Activated naive CD8-positive, alpha-beta T cell treated with anti-CD3 and anti-CD28 coated beads, Interleukin-2, amount 10 ng/mL, durations not matched to agents 7 days and 5 days (primary cell): Measurements from ENCODE around the gene SLC25A4. TPM values are rescaled to one million over a fixed set of nuclear protein-coding genes. Genes with fewer than 3 reads are reported as not detected.
"Not testable (repeated sequence)": the region's sequence is repeated elsewhere in the genome, so short reads cannot be mapped to it uniquely, and the experiment has no call there.

ENCODE experiments used
- ATAC-seq: fragments of 150-1000 bp; cut with Tn5 transposase; one replicate; pipeline ENCODE4 v1.10.0; 2021; ENCODE audit warnings: low read depth, moderate library complexity
- POLR2A ChIA-PET: fragments of 350-600 bp; sonication (Branson Sonifier 250); formaldehyde crosslinking; loops from one replicate; lab custom pipeline; 2021; ENCODE audit warnings: antibody characterized with exemption; lab: Charles Lee
- DNase-seq: peaks from one replicate; pipeline ENCODE4 v3.0.0; 2021
- H3K27ac Mint-ChIP-seq: one replicate; pipeline ENCODE4 v1.8.0; 2022; ENCODE audit warnings: mild to moderate bottlenecking, mixed read lengths
- H3K27me3 Mint-ChIP-seq: one replicate; pipeline ENCODE4 v1.8.0; 2022; ENCODE audit warnings: mild to moderate bottlenecking, moderate library complexity, mixed read lengths
- H3K36me3 Mint-ChIP-seq: one replicate; pipeline ENCODE4 v1.8.0; 2021; ENCODE audit warnings: mild to moderate bottlenecking, mixed read lengths
- H3K4me1 Mint-ChIP-seq: one replicate; pipeline ENCODE4 v1.8.0; 2021; ENCODE audit warnings: mixed read lengths
- H3K4me3 Mint-ChIP-seq: one replicate; pipeline ENCODE4 v1.8.0; 2022; ENCODE audit warnings: mild to moderate bottlenecking, moderate library complexity, mixed read lengths
- H3K9me3 Mint-ChIP-seq: one replicate; pipeline ENCODE4 v1.8.0; 2021; ENCODE audit warnings: mixed read lengths
- total RNA-seq, 2 experiments: library from RNA; stranded (reverse); gene quantifications; one replicate each; pipeline ENCODE4 v1.2.3, GENCODE V29; 2021

SLC25A4 gene
- total RNA-seq: 1 to 10 TPM; 5.3 to 6.1 TPM

GRCh38 chr4:185142912-185143600 is at the start of gene SLC25A4:
TSS of gene SLC25A4 (plus strand) at chr4:185143266. CDS start at chr4:185143373, 107 bp downstream.
- POLR2A ChIA-PET: interaction anchor here (0.9 to 1.5 kb wide), 2 partner anchors 252 to 253 kb away, joined by 3 to 5 read pairs; partner anchors contain the start of gene ANKRD37

GRCh38 chr4:185093603-185094002 is 49.5 kb upstream of the SLC25A4 start:
- Mint-ChIP-seq H3K36me3 (no peaks in the 10 kb centered on the region), H3K4me1 (no peaks in the 10 kb centered on the region), H3K9me3 (no peaks in the 10 kb centered on the region), H3K27ac (no peak overlapping the region), H3K27me3 (peaks cover 32% of the 10 kb centered on the region), H3K4me3 (no peak overlapping the region)
- POLR2A ChIA-PET: no interaction called here
- DNase-seq (no peak), ATAC-seq (no peak)

More at GRCh38 chr4:185142912-185143600, at the start of gene SLC25A4:
- DNase-seq (peak; percentile 88), ATAC-seq (peak; percentile 96)
- Mint-ChIP-seq H3K4me1 (peaks cover 10% of the 10 kb centered on the region), H3K27me3 (peaks cover 33% of the 10 kb centered on the region), H3K36me3 (peaks cover 4% of the 10 kb centered on the region), H3K4me3 (peak within 1 kb of the TSS; percentile 85), H3K27ac (peak within 1 kb of the TSS; percentile 57), H3K9me3 (no peaks in the 10 kb centered on the region)

GRCh38 chr4:185096032-185096653 is 46.9 kb upstream of the SLC25A4 start:
- Mint-ChIP-seq H3K4me3 (no peak overlapping the region), H3K27me3 (peaks cover 16% of the 10 kb centered on the region), H3K9me3 (no peaks in the 10 kb centered on the region), H3K27ac (no peak overlapping the region), H3K4me1 (no peaks in the 10 kb centered on the region), H3K36me3 (no peaks in the 10 kb centered on the region)
- DNase-seq: no peak
- no peak for ATAC-seq
- POLR2A ChIA-PET: no interaction called here

- H3K4me1 Mint-ChIP-seq: no peaks in the 10 kb centered on the region
- no peaks in the 10 kb centered on the region for H3K36me3 Mint-ChIP-seq
- ATAC-seq: no peak
- no peak for DNase-seq
- POLR2A ChIA-PET: no interaction called here
- H3K4me3 Mint-ChIP-seq: no peak overlapping the region
- no peaks in the 10 kb centered on the region for H3K9me3 Mint-ChIP-seq
- no peak overlapping the region for H3K27ac Mint-ChIP-seq
- peaks cover 15% of the 10 kb centered on the region for H3K27me3 Mint-ChIP-seq
Observed at GRCh38 chr4:185098474-185098873, 44.6 kb upstream of the SLC25A4 start.

- H3K9me3 Mint-ChIP-seq: no peaks in the 10 kb centered on the region
- H3K27ac Mint-ChIP-seq: no peak overlapping the region
- no peak overlapping the region for H3K4me3 Mint-ChIP-seq
- DNase-seq (no peak), ATAC-seq (no peak)
- no peaks in the 10 kb centered on the region for H3K36me3 Mint-ChIP-seq
- POLR2A ChIA-PET: no interaction called here
- H3K4me1 Mint-ChIP-seq: no peaks in the 10 kb centered on the region
- H3K27me3 Mint-ChIP-seq: peaks cover 16% of the 10 kb centered on the region
Observed at GRCh38 chr4:185099024-185099682, 43.9 kb upstream of the SLC25A4 start.

- Mint-ChIP-seq H3K9me3 (no peaks in the 10 kb centered on the region), H3K27ac (no peak overlapping the region), H3K4me1 (no peaks in the 10 kb centered on the region), H3K4me3 (no peak overlapping the region), H3K27me3 (peaks cover 20% of the 10 kb centered on the region), H3K36me3 (no peaks in the 10 kb centered on the region)
- DNase-seq (no peak), ATAC-seq (no peak)
- POLR2A ChIA-PET: no interaction called here
Observed at GRCh38 chr4:185099940-185100339, 43.1 kb upstream of the SLC25A4 start.

- DNase-seq: no peak
- POLR2A ChIA-PET: no interaction called here
- no peak overlapping the region for H3K4me3 Mint-ChIP-seq
- H3K36me3 Mint-ChIP-seq: no peaks in the 10 kb centered on the region
- H3K4me1 Mint-ChIP-seq: no peaks in the 10 kb centered on the region
- ATAC-seq: no peak
- no peaks in the 10 kb centered on the region for H3K9me3 Mint-ChIP-seq
- H3K27ac Mint-ChIP-seq: no peak overlapping the region
- peaks cover 17% of the 10 kb centered on the region for H3K27me3 Mint-ChIP-seq
Observed at GRCh38 chr4:185100423-185100822, 42.6 kb upstream of the SLC25A4 start.

- Mint-ChIP-seq H3K27me3 (peaks cover 20% of the 10 kb centered on the region), H3K36me3 (no peaks in the 10 kb centered on the region), H3K9me3 (no peaks in the 10 kb centered on the region), H3K4me3 (no peak overlapping the region), H3K4me1 (no peaks in the 10 kb centered on the region), H3K27ac (no peak overlapping the region)
- ATAC-seq (no peak), DNase-seq (no peak)
- POLR2A ChIA-PET: no interaction called here
Observed at GRCh38 chr4:185101354-185101890, 41.6 kb upstream of the SLC25A4 start.

- Mint-ChIP-seq H3K36me3 (no peaks in the 10 kb centered on the region), H3K9me3 (no peaks in the 10 kb centered on the region), H3K4me3 (no peak overlapping the region), H3K4me1 (peaks cover 4% of the 10 kb centered on the region), H3K27me3 (peaks cover 28% of the 10 kb centered on the region), H3K27ac (no peak overlapping the region)
- DNase-seq (no peak), ATAC-seq (no peak)
- POLR2A ChIA-PET: no interaction called here
Observed at GRCh38 chr4:185104733-185105132, 38.3 kb upstream of the SLC25A4 start.

GRCh38 chr4:185106353-185106752 is 36.7 kb upstream of the SLC25A4 start:
- Mint-ChIP-seq H3K4me3 (no peak overlapping the region), H3K4me1 (peaks cover 4% of the 10 kb centered on the region)
- POLR2A ChIA-PET: no interaction called here

GRCh38 chr4:185107574-185107973 is 35.5 kb upstream of the SLC25A4 start:
- not testable (repeated sequence) for H3K9me3 Mint-ChIP-seq, H3K36me3 Mint-ChIP-seq, DNase-seq, H3K27ac Mint-ChIP-seq, H3K4me3 Mint-ChIP-seq, ATAC-seq, H3K4me1 Mint-ChIP-seq
- H3K27me3 Mint-ChIP-seq: peaks cover 29% of the 10 kb centered on the region
- POLR2A ChIA-PET: interaction anchor here (0.7 kb wide), 1 partner anchor 440 kb away, joined by 5 read pairs; no protein-coding TSS in a partner anchor

More at GRCh38 chr4:185106353-185106752, 36.7 kb upstream of the SLC25A4 start:
- DNase-seq: no peak
- H3K27ac Mint-ChIP-seq: no peak overlapping the region
- H3K27me3 Mint-ChIP-seq: peaks cover 31% of the 10 kb centered on the region
- no peaks in the 10 kb centered on the region for H3K9me3 Mint-ChIP-seq
- ATAC-seq: no peak
- H3K36me3 Mint-ChIP-seq: no peaks in the 10 kb centered on the region

GRCh38 chr4:185108185-185108584 is 34.9 kb upstream of the SLC25A4 start:
- peaks cover 4% of the 10 kb centered on the region for H3K4me1 Mint-ChIP-seq
- DNase-seq (no peak), ATAC-seq (no peak)
- no peak overlapping the region for H3K4me3 Mint-ChIP-seq
- no peaks in the 10 kb centered on the region for H3K36me3 Mint-ChIP-seq
- peaks cover 29% of the 10 kb centered on the region for H3K27me3 Mint-ChIP-seq
- H3K27ac Mint-ChIP-seq: no peak overlapping the region
- POLR2A ChIA-PET: no interaction called here
- H3K9me3 Mint-ChIP-seq: no peaks in the 10 kb centered on the region

GRCh38 chr4:185108669-185109068 is 34.4 kb upstream of the SLC25A4 start:
- Mint-ChIP-seq H3K4me3 (no peak overlapping the region), H3K27me3 (peaks cover 29% of the 10 kb centered on the region), H3K9me3 (no peaks in the 10 kb centered on the region), H3K36me3 (no peaks in the 10 kb centered on the region), H3K27ac (no peak overlapping the region), H3K4me1 (peaks cover 4% of the 10 kb centered on the region)
- ATAC-seq (no peak), DNase-seq (no peak)
- POLR2A ChIA-PET: no interaction called here
